Fibroblast of mammary gland (primary cell): ENCODE measurements around the gene IQSEC3.

Experiments used
- DNase-seq: peaks from one replicate; pipeline ENCODE4 v3.0.0-alpha.2; 2010; ENCODE audit warnings: low read depth
- H3K4me3 ChIP-seq: 2 replicates; pipeline ENCODE4 v1.5.1; 2011; ENCODE audit warnings: low read depth, mild to moderate bottlenecking, low read length, moderate library complexity; ENCODE audit not compliant: control insufficient read depth
- TF ChIP-seq, protein P1 (sequence below): conservative IDR thresholded peaks from 2 replicates; pipeline ENCODE4 v1.5.1; 2011; ENCODE audit warnings: low read depth, low read length, inconsistent platforms; ENCODE audit not compliant: control insufficient read depth, insufficient read depth

The IQSEC3 gene

DNA sequence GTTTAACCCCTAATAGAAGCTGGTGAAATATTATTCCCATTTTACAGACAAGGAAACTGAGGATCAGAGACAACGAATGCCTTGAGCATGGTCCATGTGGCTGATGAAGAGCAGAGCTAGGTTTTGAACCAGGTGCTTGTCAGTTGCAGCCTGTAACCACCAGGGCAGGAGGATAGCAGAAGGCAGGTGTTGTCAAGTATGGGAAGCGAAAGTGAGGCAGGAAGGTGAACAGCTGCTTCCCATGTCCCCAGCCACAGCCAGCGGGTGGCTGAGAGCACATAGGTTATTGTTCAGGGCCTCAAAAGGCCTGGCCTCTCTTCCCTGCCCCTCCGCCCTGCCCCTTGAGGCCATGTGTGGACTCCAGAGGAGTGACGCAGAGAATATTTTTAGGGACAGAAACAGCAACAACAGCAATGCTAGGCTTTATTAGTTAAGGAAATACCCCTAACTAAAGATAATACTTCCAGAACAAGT is 39.6 kb downstream of the IQSEC3 start:
- DNase-seq, result no peak
- TF ChIP-seq, protein P1, sequence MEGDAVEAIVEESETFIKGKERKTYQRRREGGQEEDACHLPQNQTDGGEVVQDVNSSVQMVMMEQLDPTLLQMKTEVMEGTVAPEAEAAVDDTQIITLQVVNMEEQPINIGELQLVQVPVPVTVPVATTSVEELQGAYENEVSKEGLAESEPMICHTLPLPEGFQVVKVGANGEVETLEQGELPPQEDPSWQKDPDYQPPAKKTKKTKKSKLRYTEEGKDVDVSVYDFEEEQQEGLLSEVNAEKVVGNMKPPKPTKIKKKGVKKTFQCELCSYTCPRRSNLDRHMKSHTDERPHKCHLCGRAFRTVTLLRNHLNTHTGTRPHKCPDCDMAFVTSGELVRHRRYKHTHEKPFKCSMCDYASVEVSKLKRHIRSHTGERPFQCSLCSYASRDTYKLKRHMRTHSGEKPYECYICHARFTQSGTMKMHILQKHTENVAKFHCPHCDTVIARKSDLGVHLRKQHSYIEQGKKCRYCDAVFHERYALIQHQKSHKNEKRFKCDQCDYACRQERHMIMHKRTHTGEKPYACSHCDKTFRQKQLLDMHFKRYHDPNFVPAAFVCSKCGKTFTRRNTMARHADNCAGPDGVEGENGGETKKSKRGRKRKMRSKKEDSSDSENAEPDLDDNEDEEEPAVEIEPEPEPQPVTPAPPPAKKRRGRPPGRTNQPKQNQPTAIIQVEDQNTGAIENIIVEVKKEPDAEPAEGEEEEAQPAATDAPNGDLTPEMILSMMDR, result no peak
- no peak overlapping the region for H3K4me3 ChIP-seq

DNA sequence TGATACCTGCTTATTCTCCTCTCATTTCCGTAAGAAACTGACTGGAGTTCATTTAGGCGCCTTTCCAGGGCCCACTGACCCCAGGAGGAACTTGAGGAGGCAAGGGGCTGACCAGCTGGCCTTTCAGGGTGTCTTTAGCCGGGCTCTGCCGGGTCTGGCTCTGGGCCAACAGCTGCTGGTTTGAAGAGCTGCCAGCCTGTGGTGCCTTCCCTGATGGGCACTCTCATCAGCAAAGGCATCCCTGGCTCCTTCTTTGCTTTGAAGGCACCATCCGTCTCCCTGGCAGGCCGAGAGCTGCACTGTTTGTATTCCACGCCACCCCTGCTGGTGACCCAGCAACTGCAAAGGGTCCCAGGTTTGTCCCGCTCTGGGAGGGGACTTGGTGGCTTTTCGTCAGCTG is 42.0 kb downstream of the IQSEC3 start:
- H3K4me3 ChIP-seq, result no peak overlapping the region
- no peak for DNase-seq
- TF ChIP-seq, protein P1, result no peak

DNA sequence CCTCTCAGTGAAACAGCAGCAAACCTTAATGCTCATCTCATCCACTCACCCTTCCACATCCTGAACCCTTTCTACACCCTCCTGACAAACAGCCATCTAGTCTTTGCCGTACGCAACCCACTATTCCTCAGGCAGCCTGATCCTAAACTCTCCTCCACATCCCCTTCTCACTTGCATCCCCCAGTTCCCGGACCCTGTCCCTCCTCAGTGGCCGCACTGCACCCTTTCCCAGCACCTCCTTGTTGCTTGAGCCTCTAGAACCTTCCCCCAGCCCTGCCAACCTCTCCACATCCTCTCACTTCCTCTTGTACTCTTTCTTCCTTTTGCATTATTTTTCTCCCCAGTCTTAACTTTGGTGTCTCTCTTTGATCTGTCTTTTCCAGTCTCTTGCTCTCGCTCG is 42.9 kb downstream of the IQSEC3 start:
- DNase-seq, result no peak
- TF ChIP-seq, protein P1, result no peak
- no peak overlapping the region for H3K4me3 ChIP-seq

DNA sequence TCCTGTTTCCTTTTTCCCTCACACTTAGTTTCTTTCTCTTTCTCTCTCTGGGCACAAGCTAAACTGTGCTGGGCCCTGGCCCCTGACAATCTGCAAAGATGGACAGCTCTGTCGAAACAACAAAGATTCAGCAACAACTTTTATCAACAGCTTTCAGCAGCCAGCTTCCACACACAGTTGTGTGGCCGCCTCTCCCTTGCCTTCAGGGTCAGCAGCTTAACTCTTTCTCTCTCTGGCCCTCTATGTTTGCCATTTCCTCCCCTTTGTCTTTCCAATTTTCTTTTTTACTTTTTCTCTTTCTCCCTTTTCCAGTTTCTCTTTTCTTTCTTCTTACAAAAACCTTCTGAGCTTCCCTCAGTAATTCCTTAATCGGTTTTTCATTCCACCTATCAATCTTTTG is 43.3 kb downstream of the IQSEC3 start:
- no peak for DNase-seq
- no peak overlapping the region for H3K4me3 ChIP-seq
- TF ChIP-seq, protein P1, result no peak

DNA sequence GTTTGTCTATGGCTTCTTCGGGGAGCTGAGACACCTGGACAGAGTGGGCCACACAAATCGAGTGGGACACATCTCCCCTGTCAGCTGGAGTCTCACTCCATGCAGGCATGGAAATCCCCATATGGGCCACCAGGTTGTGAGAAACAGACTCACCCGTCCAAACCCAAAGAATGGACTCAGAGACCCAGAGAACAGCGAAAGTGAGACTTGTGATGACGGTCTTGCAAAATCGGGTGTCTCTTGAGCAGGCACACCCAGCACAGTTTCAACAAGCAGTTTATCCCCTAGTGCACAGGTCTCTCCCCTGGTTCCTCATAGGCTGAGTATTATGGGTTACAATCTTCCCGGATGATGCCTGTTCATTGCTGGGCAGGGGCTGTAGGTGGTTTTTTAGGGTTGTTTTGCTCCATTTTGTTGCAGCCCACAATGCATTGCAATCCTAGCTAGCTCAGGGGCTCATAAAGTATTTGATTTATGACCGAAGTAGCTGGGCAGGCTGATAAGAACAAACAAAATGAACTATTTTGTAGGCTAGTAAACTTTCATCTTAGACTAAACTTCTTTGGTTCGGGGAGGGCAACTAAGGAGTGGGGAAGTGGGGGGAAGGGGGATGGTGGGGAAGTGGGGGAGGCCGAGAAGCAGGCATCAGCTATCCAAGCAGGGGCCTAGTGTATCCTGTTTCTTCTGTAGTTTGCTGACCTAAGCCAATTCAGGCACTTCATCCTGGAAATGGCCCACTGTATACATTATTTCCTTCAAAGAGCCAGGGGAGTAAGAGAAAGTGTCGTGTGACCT is 45.3 kb downstream of the IQSEC3 start:
- TF ChIP-seq, protein P1, result no peak
- no peak overlapping the region for H3K4me3 ChIP-seq
- DNase-seq, result no peak

DNA sequence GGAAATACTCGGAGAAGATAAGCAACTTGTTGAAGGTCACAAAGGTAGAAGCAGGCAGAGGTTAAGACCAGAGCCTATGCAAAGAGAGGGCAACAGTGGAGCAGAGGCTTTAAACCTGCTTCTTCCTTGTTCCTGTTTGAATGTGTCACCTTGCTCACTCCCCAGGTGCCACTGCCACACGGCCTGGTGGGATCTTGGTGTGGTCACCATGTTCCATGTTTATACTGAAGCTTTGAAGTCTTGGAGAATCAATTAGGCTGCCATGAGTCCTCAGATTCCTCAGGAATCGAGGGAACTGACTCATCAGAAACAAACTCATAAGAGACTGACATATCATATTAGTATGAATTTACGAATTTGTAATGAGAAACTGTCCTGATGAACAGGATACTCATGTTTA is 46.8 kb downstream of the IQSEC3 start:
- H3K4me3 ChIP-seq, result no peak overlapping the region
- DNase-seq, result no peak
- TF ChIP-seq, protein P1, result no peak
